GM13976 (cell line): Measurements from ENCODE around the gene NCBP3.

Experiments
- DNase-seq: peaks from one replicate; pipeline ENCODE4 v3.0.0; 2012; ENCODE audit warnings: low spot score
- in situ Hi-C: fragments of 300-500 bp; cut with MboI; formaldehyde crosslinking; loops from one replicate; pipeline ENCODE4 v1.12.0; 2022; ENCODE audit warnings: low sequenced_read_pairs, mixed read lengths, inconsistent platforms; ENCODE audit not compliant: unreplicated experiment
- TF ChIP-seq, protein P1 (sequence below): IDR thresholded peaks from 2 replicates; pipeline ENCODE4 v1.5.1; 2012; ENCODE audit warnings: borderline replicate concordance, mild to moderate bottlenecking; ENCODE audit not compliant: insufficient read depth; ENCODE audit errors: extremely low read depth, missing control alignments, control extremely low read depth

The NCBP3 gene

GRCh38 chr17:3838206-3838605 lies 7.8 kb downstream of the NCBP3 start:
- DNase-seq, result no peak
- TF ChIP-seq, protein P1, sequence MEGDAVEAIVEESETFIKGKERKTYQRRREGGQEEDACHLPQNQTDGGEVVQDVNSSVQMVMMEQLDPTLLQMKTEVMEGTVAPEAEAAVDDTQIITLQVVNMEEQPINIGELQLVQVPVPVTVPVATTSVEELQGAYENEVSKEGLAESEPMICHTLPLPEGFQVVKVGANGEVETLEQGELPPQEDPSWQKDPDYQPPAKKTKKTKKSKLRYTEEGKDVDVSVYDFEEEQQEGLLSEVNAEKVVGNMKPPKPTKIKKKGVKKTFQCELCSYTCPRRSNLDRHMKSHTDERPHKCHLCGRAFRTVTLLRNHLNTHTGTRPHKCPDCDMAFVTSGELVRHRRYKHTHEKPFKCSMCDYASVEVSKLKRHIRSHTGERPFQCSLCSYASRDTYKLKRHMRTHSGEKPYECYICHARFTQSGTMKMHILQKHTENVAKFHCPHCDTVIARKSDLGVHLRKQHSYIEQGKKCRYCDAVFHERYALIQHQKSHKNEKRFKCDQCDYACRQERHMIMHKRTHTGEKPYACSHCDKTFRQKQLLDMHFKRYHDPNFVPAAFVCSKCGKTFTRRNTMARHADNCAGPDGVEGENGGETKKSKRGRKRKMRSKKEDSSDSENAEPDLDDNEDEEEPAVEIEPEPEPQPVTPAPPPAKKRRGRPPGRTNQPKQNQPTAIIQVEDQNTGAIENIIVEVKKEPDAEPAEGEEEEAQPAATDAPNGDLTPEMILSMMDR, result no peak
- in situ Hi-C loops, result no loop called here

DNA sequence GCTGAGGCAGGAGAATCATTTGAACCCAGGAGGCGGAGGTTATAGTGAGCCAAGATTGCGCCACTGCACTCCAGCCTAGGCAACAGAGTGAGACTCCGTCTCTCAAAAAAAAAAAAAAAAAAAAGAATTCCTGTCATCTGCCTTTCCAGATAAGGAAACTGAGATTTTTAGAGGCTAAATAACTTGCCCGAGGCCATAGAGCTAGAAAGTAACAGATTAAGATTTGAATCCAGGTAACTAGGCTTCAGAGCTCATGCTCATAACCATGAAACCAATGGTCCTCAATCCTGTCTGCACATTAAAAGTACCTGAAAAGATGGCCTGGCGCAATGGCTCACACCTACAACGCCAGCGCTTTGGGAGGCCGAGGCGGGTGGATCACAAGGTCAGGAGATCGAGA lies 9.5 kb downstream of the NCBP3 start:
- TF ChIP-seq, protein P1, result no peak
- in situ Hi-C loops, result no loop called here
- no peak for DNase-seq

DNA sequence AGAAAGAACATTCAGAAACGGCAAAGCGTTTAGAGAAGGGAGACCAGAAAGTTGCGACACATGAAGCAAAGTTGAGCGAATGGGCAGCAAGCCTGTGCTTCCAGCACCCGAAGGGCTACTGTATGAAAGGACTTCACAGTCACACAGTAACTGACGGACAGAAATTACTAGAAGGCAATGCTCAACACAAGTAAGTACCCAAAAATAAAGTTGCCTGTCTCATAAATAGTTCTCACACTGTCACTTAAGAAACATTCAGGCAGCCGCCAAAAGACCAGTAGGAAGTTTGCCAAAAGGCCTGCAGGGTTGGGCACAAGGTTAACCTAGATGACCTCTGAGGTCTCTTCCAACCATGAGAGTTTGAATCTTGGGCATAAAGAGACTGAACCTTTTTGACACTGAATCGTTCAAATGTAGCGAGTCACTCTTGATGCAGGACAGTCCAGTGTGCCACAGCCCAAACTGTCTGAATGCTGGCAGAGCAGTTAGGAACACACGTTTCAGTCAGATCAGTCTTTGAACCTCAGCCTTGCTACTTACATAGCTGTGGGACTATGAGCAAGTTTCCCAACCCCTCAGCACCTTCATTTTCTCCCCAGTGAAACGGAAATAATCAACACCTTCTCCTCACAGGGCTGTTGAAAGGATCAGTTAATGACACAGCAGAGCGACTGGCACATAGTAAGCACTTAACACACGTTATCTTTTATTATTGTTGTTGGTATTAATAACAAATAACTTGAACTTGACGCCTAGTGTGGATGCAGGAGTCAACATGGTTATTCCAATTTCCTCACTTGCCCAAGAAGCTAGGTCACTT lies 10.4 kb downstream of the NCBP3 start:
- in situ Hi-C loops, result no loop called here
- TF ChIP-seq, protein P1, result no peak
- no peak for DNase-seq

GRCh38 chr17:3834811-3835210 lies 11.2 kb downstream of the NCBP3 start:
- in situ Hi-C loops, result no loop called here
- no peak for DNase-seq
- TF ChIP-seq, protein P1, result no peak

GRCh38 chr17:3828852-3829232 lies 17.2 kb downstream of the NCBP3 start:
- DNase-seq, result no peak
- in situ Hi-C loops, result no loop called here
- TF ChIP-seq, protein P1, result no peak

- in situ Hi-C loops, result no loop called here
- TF ChIP-seq, protein P1, result no peak
- no peak for DNase-seq
These were observed 17.7 kb downstream of the NCBP3 start for GRCh38 chr17:3828151-3828851.
